B cell (primary cell): ENCODE results near the gene MLLT3.

Experiments used
- CTCF ChIP-seq: fragments of 200-600 bp; IDR thresholded peaks from one replicate; pipeline ENCODE4 v1.8.0; 2022; ENCODE audit warnings: antibody characterized with exemption, mild to moderate bottlenecking
- EZH2 ChIP-seq: IDR thresholded peaks from 2 replicates; pipeline ENCODE4 v1.6.1; 2012; ENCODE audit warnings: borderline replicate concordance, low read depth, mild to moderate bottlenecking, moderate library complexity, low read length; ENCODE audit not compliant: insufficient read depth, poor library complexity, severe bottlenecking

GRCh38 chr9:20474496-20474895 lies 147.8 kb downstream of the MLLT3 start:
- TF ChIP-seq CTCF (no peak), EZH2 (no peak)
